Measurements from ENCODE around the gene FABP6.
"Not testable (repeated sequence)": the region's sequence is repeated elsewhere in the genome, so short reads cannot be mapped to it uniquely, and the experiment has no call there.

Gene FABP6

GRCh38 chr5:160237571-160238093, 8.3 kb downstream of the FABP6 start:
- no peaks in the 10 kb centered on the region for H3K36me3 ChIP-seq (ENCODE audit: control insufficient read depth, insufficient read depth, low read length)
- no peak overlapping the region for H4K8ac ChIP-seq (ENCODE audit: low read depth, low read length)
- H3K4me2 ChIP-seq (ENCODE audit: low read length): no peak overlapping the region
- no peak overlapping the region for H2BK15ac ChIP-seq (replicated peaks; ENCODE audit: low read depth)
- no peak overlapping the region for H3K56ac ChIP-seq (ENCODE audit: low read length)
- DNase-seq: no peak
- no peak overlapping the region for H2BK5ac ChIP-seq (ENCODE audit: low read length)
- H3K23ac ChIP-seq (ENCODE audit: low read length): no peak overlapping the region
- no CpG with 5 or more reads among the region's 5 CpGs for WGBS (ENCODE audit: extremely low coverage, insufficient coverage, low lambda C conversion rate)
- H3K18ac ChIP-seq (ENCODE audit: low read length): no peak overlapping the region
- no peak overlapping the region for H3K4me3 ChIP-seq (ENCODE audit: low read length)
- no peak overlapping the region for H2AK5ac ChIP-seq (ENCODE audit: low read length)
- H3K79me1 ChIP-seq (ENCODE audit: low read length): no peaks in the 10 kb centered on the region
- H3K27me3 ChIP-seq (ENCODE audit: insufficient read depth, low read length, poor library complexity): no peaks in the 10 kb centered on the region
- no peak overlapping the region for H3K9ac ChIP-seq (ENCODE audit: low read length)
- H3K4ac ChIP-seq (ENCODE audit: low read depth, low read length): no peak overlapping the region
- no peak overlapping the region for H4K5ac ChIP-seq (ENCODE audit: low read length)
- no peaks in the 10 kb centered on the region for H3K4me1 ChIP-seq (ENCODE audit: control insufficient read depth, low read depth, low read length)
- H2BK120ac ChIP-seq (ENCODE audit: low read depth, low read length): no peak overlapping the region
- no peaks in the 10 kb centered on the region for H3K79me2 ChIP-seq (ENCODE audit: control insufficient read depth, insufficient read depth, low read length)
- H3K27ac ChIP-seq (ENCODE audit: low read depth, low read length): no peak overlapping the region

GRCh38 chr5:160240350-160240749, 11.0 kb downstream of the FABP6 start:
- H2AK5ac ChIP-seq (ENCODE audit: low read length): no peak overlapping the region

GRCh38 chr5:160242145-160242544, 12.8 kb downstream of the FABP6 start:
- Histone ChIP-seq H3K9ac (ENCODE audit: low read length) (no peak overlapping the region), H3K4me1 (ENCODE audit: control insufficient read depth, low read depth, low read length) (no peaks in the 10 kb centered on the region), H3K79me1 (ENCODE audit: low read length) (no peaks in the 10 kb centered on the region), H3K56ac (ENCODE audit: low read length) (no peak overlapping the region), H2BK120ac (ENCODE audit: low read depth, low read length) (no peak overlapping the region), H3K4ac (ENCODE audit: low read depth, low read length) (no peak overlapping the region), H2BK15ac (replicated peaks; ENCODE audit: low read depth) (no peak overlapping the region), H3K18ac (ENCODE audit: low read length) (no peak overlapping the region), H3K36me3 (ENCODE audit: control insufficient read depth, insufficient read depth, low read length) (no peaks in the 10 kb centered on the region), H2AK5ac (ENCODE audit: low read length) (no peak overlapping the region), H3K79me2 (ENCODE audit: control insufficient read depth, insufficient read depth, low read length) (no peaks in the 10 kb centered on the region), H4K5ac (ENCODE audit: low read length) (no peak overlapping the region), H2BK5ac (ENCODE audit: low read length) (no peak overlapping the region), H3K4me3 (ENCODE audit: low read length) (no peak overlapping the region), H3K23ac (ENCODE audit: low read length) (no peak overlapping the region), H3K4me2 (ENCODE audit: low read length) (no peak overlapping the region), H4K8ac (ENCODE audit: low read depth, low read length) (no peak overlapping the region), H3K27me3 (ENCODE audit: insufficient read depth, low read length, poor library complexity) (no peaks in the 10 kb centered on the region), H3K27ac (ENCODE audit: low read depth, low read length) (no peak overlapping the region)
- DNase-seq: no peak
- WGBS (ENCODE audit: extremely low coverage, insufficient coverage, low lambda C conversion rate): no CpG with 5 or more reads among the region's 3 CpGs

More at GRCh38 chr5:160240350-160240749, 11.0 kb downstream of the FABP6 start:
- Histone ChIP-seq H2BK15ac (replicated peaks; ENCODE audit: low read depth) (no peak overlapping the region), H4K5ac (ENCODE audit: low read length) (no peak overlapping the region), H4K8ac (ENCODE audit: low read depth, low read length) (no peak overlapping the region), H3K23ac (ENCODE audit: low read length) (no peak overlapping the region), H3K56ac (ENCODE audit: low read length) (no peak overlapping the region), H3K4me2 (ENCODE audit: low read length) (no peak overlapping the region), H3K18ac (ENCODE audit: low read length) (no peak overlapping the region), H3K27ac (ENCODE audit: low read depth, low read length) (no peak overlapping the region), H3K4me3 (ENCODE audit: low read length) (no peak overlapping the region), H3K4ac (ENCODE audit: low read depth, low read length) (no peak overlapping the region), H3K4me1 (ENCODE audit: control insufficient read depth, low read depth, low read length) (no peaks in the 10 kb centered on the region), H3K36me3 (ENCODE audit: control insufficient read depth, insufficient read depth, low read length) (no peaks in the 10 kb centered on the region), H3K27me3 (ENCODE audit: insufficient read depth, low read length, poor library complexity) (no peaks in the 10 kb centered on the region), H3K79me2 (ENCODE audit: control insufficient read depth, insufficient read depth, low read length) (no peaks in the 10 kb centered on the region), H2BK120ac (ENCODE audit: low read depth, low read length) (no peak overlapping the region), H3K9ac (ENCODE audit: low read length) (no peak overlapping the region), H2BK5ac (ENCODE audit: low read length) (no peak overlapping the region), H3K79me1 (ENCODE audit: low read length) (no peaks in the 10 kb centered on the region)
- no peak for DNase-seq
- WGBS (ENCODE audit: extremely low coverage, insufficient coverage, low lambda C conversion rate): no CpG with 5 or more reads among the region's 3 CpGs

GRCh38 chr5:160245506-160246086, 16.3 kb downstream of the FABP6 start:
- no peak overlapping the region for H2BK120ac ChIP-seq (ENCODE audit: low read depth, low read length)
- H3K36me3 ChIP-seq (ENCODE audit: control insufficient read depth, insufficient read depth, low read length): no peaks in the 10 kb centered on the region
- no peak overlapping the region for H3K56ac ChIP-seq (ENCODE audit: low read length)
- H3K4me3 ChIP-seq (ENCODE audit: low read length): no peak overlapping the region
- no peak overlapping the region for H3K23ac ChIP-seq (ENCODE audit: low read length)
- H3K27me3 ChIP-seq (ENCODE audit: insufficient read depth, low read length, poor library complexity): no peaks in the 10 kb centered on the region
- H2BK15ac ChIP-seq (replicated peaks; ENCODE audit: low read depth): no peak overlapping the region
- H3K4ac ChIP-seq (ENCODE audit: low read depth, low read length): no peak overlapping the region
- H2BK5ac ChIP-seq (ENCODE audit: low read length): no peak overlapping the region
- no peak for DNase-seq
- no peak overlapping the region for H3K27ac ChIP-seq (ENCODE audit: low read depth, low read length)
- no peaks in the 10 kb centered on the region for H3K79me1 ChIP-seq (ENCODE audit: low read length)
- H4K5ac ChIP-seq (ENCODE audit: low read length): no peak overlapping the region
- H3K18ac ChIP-seq (ENCODE audit: low read length): no peak overlapping the region
- H2AK5ac ChIP-seq (ENCODE audit: low read length): no peak overlapping the region
- no peak overlapping the region for H4K8ac ChIP-seq (ENCODE audit: low read depth, low read length)
- no peaks in the 10 kb centered on the region for H3K79me2 ChIP-seq (ENCODE audit: control insufficient read depth, insufficient read depth, low read length)
- H3K9ac ChIP-seq (ENCODE audit: low read length): no peak overlapping the region
- H3K4me1 ChIP-seq (ENCODE audit: control insufficient read depth, low read depth, low read length): no peaks in the 10 kb centered on the region
- no CpG with 5 or more reads among the region's 9 CpGs for WGBS (ENCODE audit: extremely low coverage, insufficient coverage, low lambda C conversion rate)
- no peak overlapping the region for H3K4me2 ChIP-seq (ENCODE audit: low read length)

GRCh38 chr5:160249570-160249969, 20.3 kb downstream of the FABP6 start:
- WGBS (ENCODE audit: extremely low coverage, insufficient coverage, low lambda C conversion rate): no CpG with 5 or more reads among the region's 1 CpG
- not testable (repeated sequence) for H4K8ac ChIP-seq (ENCODE audit: low read depth, low read length)

GRCh38 chr5:160250226-160250625, 20.9 kb downstream of the FABP6 start:
- Histone ChIP-seq H2BK120ac (ENCODE audit: low read depth, low read length) (no peak overlapping the region), H3K23ac (ENCODE audit: low read length) (no peak overlapping the region), H3K36me3 (ENCODE audit: control insufficient read depth, insufficient read depth, low read length) (peaks cover 9% of the 10 kb centered on the region), H2BK5ac (ENCODE audit: low read length) (no peak overlapping the region), H3K79me2 (ENCODE audit: control insufficient read depth, insufficient read depth, low read length) (no peaks in the 10 kb centered on the region), H2BK15ac (replicated peaks; ENCODE audit: low read depth) (no peak overlapping the region), H3K79me1 (ENCODE audit: low read length) (no peaks in the 10 kb centered on the region), H3K27ac (ENCODE audit: low read depth, low read length) (no peak overlapping the region), H3K4ac (ENCODE audit: low read depth, low read length) (no peak overlapping the region), H3K18ac (ENCODE audit: low read length) (no peak overlapping the region), H4K5ac (ENCODE audit: low read length) (no peak overlapping the region), H3K4me2 (ENCODE audit: low read length) (no peak overlapping the region), H4K8ac (ENCODE audit: low read depth, low read length) (no peak overlapping the region), H3K9ac (ENCODE audit: low read length) (no peak overlapping the region), H2AK5ac (ENCODE audit: low read length) (no peak overlapping the region), H3K56ac (ENCODE audit: low read length) (no peak overlapping the region), H3K4me1 (ENCODE audit: control insufficient read depth, low read depth, low read length) (no peaks in the 10 kb centered on the region), H3K27me3 (ENCODE audit: insufficient read depth, low read length, poor library complexity) (no peaks in the 10 kb centered on the region), H3K4me3 (ENCODE audit: low read length) (no peak overlapping the region)
- WGBS (ENCODE audit: extremely low coverage, insufficient coverage, low lambda C conversion rate): no CpG with 5 or more reads among the region's 5 CpGs
- no peak for DNase-seq

More at GRCh38 chr5:160249570-160249969, 20.3 kb downstream of the FABP6 start:
- H4K5ac ChIP-seq (ENCODE audit: low read length); H3K4me3 ChIP-seq (ENCODE audit: low read length); H3K79me1 ChIP-seq (ENCODE audit: low read length); H3K4ac ChIP-seq (ENCODE audit: low read depth, low read length); H3K4me2 ChIP-seq (ENCODE audit: low read length); H3K23ac ChIP-seq (ENCODE audit: low read length); H3K18ac ChIP-seq (ENCODE audit: low read length); H2BK120ac ChIP-seq (ENCODE audit: low read depth, low read length); DNase-seq; H3K9ac ChIP-seq (ENCODE audit: low read length); H2BK15ac ChIP-seq (replicated peaks; ENCODE audit: low read depth); H3K79me2 ChIP-seq (ENCODE audit: control insufficient read depth, insufficient read depth, low read length); H3K27ac ChIP-seq (ENCODE audit: low read depth, low read length); H2BK5ac ChIP-seq (ENCODE audit: low read length); H3K36me3 ChIP-seq (ENCODE audit: control insufficient read depth, insufficient read depth, low read length); H3K4me1 ChIP-seq (ENCODE audit: control insufficient read depth, low read depth, low read length); H2AK5ac ChIP-seq (ENCODE audit: low read length); H3K27me3 ChIP-seq (ENCODE audit: insufficient read depth, low read length, poor library complexity); H3K56ac ChIP-seq (ENCODE audit: low read length): not testable (repeated sequence)

Data from mesendoderm (in vitro differentiated cells).